PFSK-1 (cell line): Measurements from ENCODE around the gene LGALS7.

Experiments used
- FOXP2 ChIP-seq: optimal IDR thresholded peaks from 2 replicates; pipeline ENCODE3; 2011; ENCODE audit warnings: borderline replicate concordance, control low read depth, inconsistent platforms; ENCODE audit not compliant: insufficient read depth; ENCODE audit errors: extremely low read length, extremely low read depth
- POLR2AphosphoS5 ChIP-seq: IDR thresholded peaks from 2 replicates; pipeline ENCODE4 v1.6.1; 2012; ENCODE audit warnings: low read depth, mild to moderate bottlenecking, control low read depth, low read length, moderate library complexity
- REST ChIP-seq, 2 experiments: IDR thresholded peaks; 2 replicates each; pipeline versions ENCODE4 v1.6.1 to v1.8.0; 2011 to 2012; ENCODE audit warnings: low read depth in 2 of 2, low read length in 2 of 2, control low read depth in 1 of 2, inconsistent platforms in 1 of 2, mild to moderate bottlenecking in 1 of 2, moderate library complexity in 1 of 2; ENCODE audit not compliant: insufficient read depth in 1 of 2
- SIN3A ChIP-seq: IDR thresholded peaks from 2 replicates; pipeline ENCODE4 v1.6.1; 2012; ENCODE audit warnings: mild to moderate bottlenecking, low read length, moderate library complexity, borderline replicate concordance; ENCODE audit not compliant: insufficient read depth
- TAF1 ChIP-seq: IDR thresholded peaks from 2 replicates; pipeline ENCODE4 v1.6.1; 2012; ENCODE audit warnings: low read length, control low read depth, borderline replicate concordance; ENCODE audit not compliant: insufficient read depth

Gene LGALS7

GRCh38 chr19:38809592-38810252 lies 36.4 kb upstream of the LGALS7 start:
- TF ChIP-seq REST (IDR thresholded peaks at IDR 0.05; ENCODE audit: insufficient read depth in 1 of 2, low read depth in 2 of 2, low read length in 2 of 2) (no peak), POLR2AphosphoS5 (no peak), SIN3A (no peak), TAF1 (no peak), FOXP2 (no peak)

GRCh38 chr19:38808741-38809140 lies 35.4 kb upstream of the LGALS7 start:
- TF ChIP-seq POLR2AphosphoS5 (no peak), FOXP2 (no peak), REST (IDR thresholded peaks at IDR 0.05; ENCODE audit: insufficient read depth in 1 of 2, low read depth in 2 of 2, low read length in 2 of 2) (no peak), TAF1 (no peak), SIN3A (no peak)

GRCh38 chr19:38806371-38806770 lies 33.1 kb upstream of the LGALS7 start:
- no peak for TF ChIP-seq REST (IDR thresholded peaks at IDR 0.05; ENCODE audit: insufficient read depth in 1 of 2, low read depth in 2 of 2, low read length in 2 of 2)
- no peak for TF ChIP-seq POLR2AphosphoS5
- no peak for TF ChIP-seq FOXP2

- TF ChIP-seq TAF1: no peak
- no peak for TF ChIP-seq FOXP2
- no peak for TF ChIP-seq REST (IDR thresholded peaks at IDR 0.05; ENCODE audit: insufficient read depth in 1 of 2, low read depth in 2 of 2, low read length in 2 of 2)
- no peak for TF ChIP-seq POLR2AphosphoS5
- TF ChIP-seq SIN3A: no peak
These were observed 31.9 kb upstream of the LGALS7 start for GRCh38 chr19:38805180-38805579.

GRCh38 chr19:38803543-38803942 lies 30.2 kb upstream of the LGALS7 start:
- TF ChIP-seq FOXP2 (no peak), REST (IDR thresholded peaks at IDR 0.05; ENCODE audit: insufficient read depth in 1 of 2, low read depth in 2 of 2, low read length in 2 of 2) (no peak), SIN3A (no peak)
